HL-60 (cell line): Measurements from ENCODE around the gene GGA1.

ENCODE experiments used
- DNase-seq, 2 experiments: peaks; one replicate each; pipeline ENCODE4 v3.0.0-alpha.2; 2010 to 2020; ENCODE audit warnings: low read depth in 1 of 2, low spot score in 1 of 2
- H3K27ac ChIP-seq: fragments of 250-450 bp; sonication (Bioruptor Pico); replicated peaks from 2 replicates; pipeline ENCODE4 v1.5.1; 2020; ENCODE audit warnings: mild to moderate bottlenecking, moderate library complexity
- H3K27me3 ChIP-seq: fragments of 250-450 bp; sonication (Bioruptor Pico); 2 replicates; pipeline ENCODE4 v1.5.1; 2021; ENCODE audit warnings: mild to moderate bottlenecking, moderate library complexity; ENCODE audit not compliant: insufficient read depth, poor library complexity, severe bottlenecking
- H3K4me3 ChIP-seq: replicated peaks from 2 replicates; pipeline ENCODE4 v1.5.1; 2011; ENCODE audit warnings: mild to moderate bottlenecking, control low read depth, low read length; ENCODE audit not compliant: insufficient read depth
- GABPA ChIP-seq: IDR thresholded peaks from 2 replicates; pipeline ENCODE4 v1.6.1; 2012; ENCODE audit warnings: low read depth
- POLR2AphosphoS5 ChIP-seq: IDR thresholded peaks from 2 replicates; pipeline ENCODE4 v1.6.1; 2012; ENCODE audit warnings: low read depth
- REST ChIP-seq: IDR thresholded peaks from 2 replicates; pipeline ENCODE4 v1.6.1; 2012; ENCODE audit warnings: low read depth; ENCODE audit not compliant: insufficient replicate concordance
- SPI1 ChIP-seq: IDR thresholded peaks from 2 replicates; pipeline ENCODE4 v1.6.1; 2012; ENCODE audit warnings: low read depth, mild to moderate bottlenecking, borderline replicate concordance
- TF ChIP-seq, protein P1 (sequence below): IDR thresholded peaks from one replicate; pipeline ENCODE4 v1.5.1; 2011; ENCODE audit warnings: low read length, control low read depth, inconsistent platforms; ENCODE audit not compliant: insufficient read depth

The GGA1 gene

GRCh38 chr22:37679670-37680069 is 71.0 kb downstream of the GGA1 start:
- no peak overlapping the region for H3K27ac ChIP-seq
- DNase-seq, result no peak
- TF ChIP-seq REST (no peak), GABPA (no peak), SPI1 (no peak)
- TF ChIP-seq, protein P1, sequence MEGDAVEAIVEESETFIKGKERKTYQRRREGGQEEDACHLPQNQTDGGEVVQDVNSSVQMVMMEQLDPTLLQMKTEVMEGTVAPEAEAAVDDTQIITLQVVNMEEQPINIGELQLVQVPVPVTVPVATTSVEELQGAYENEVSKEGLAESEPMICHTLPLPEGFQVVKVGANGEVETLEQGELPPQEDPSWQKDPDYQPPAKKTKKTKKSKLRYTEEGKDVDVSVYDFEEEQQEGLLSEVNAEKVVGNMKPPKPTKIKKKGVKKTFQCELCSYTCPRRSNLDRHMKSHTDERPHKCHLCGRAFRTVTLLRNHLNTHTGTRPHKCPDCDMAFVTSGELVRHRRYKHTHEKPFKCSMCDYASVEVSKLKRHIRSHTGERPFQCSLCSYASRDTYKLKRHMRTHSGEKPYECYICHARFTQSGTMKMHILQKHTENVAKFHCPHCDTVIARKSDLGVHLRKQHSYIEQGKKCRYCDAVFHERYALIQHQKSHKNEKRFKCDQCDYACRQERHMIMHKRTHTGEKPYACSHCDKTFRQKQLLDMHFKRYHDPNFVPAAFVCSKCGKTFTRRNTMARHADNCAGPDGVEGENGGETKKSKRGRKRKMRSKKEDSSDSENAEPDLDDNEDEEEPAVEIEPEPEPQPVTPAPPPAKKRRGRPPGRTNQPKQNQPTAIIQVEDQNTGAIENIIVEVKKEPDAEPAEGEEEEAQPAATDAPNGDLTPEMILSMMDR, result no peak
- no peak overlapping the region for H3K4me3 ChIP-seq
- H3K27me3 ChIP-seq, result no peaks in the 10 kb centered on the region

- Histone ChIP-seq H3K27ac (no peak overlapping the region), H3K4me3 (no peak overlapping the region), H3K27me3 (no peaks in the 10 kb centered on the region)
- DNase-seq, result no peak
- TF ChIP-seq POLR2AphosphoS5, result no peak
- TF ChIP-seq SPI1, result no peak
- no peak for TF ChIP-seq GABPA
- TF ChIP-seq, protein P1, result no peak
- no peak for TF ChIP-seq REST
Observed at GRCh38 chr22:37680191-37680851, 71.7 kb downstream of the GGA1 start.

- Histone ChIP-seq H3K27me3 (no peaks in the 10 kb centered on the region), H3K27ac (no peak overlapping the region), H3K4me3 (no peak overlapping the region)
- TF ChIP-seq POLR2AphosphoS5 (no peak), REST (no peak)
- TF ChIP-seq, protein P1, result no peak
- DNase-seq, result no peak
Observed at GRCh38 chr22:37681001-37681424, 72.4 kb downstream of the GGA1 start.
